HG03280 (cell line): ENCODE measurements around the gene MYOM1.

Experiments
- ATAC-seq: cut with Tn5 transposase; IDR thresholded peaks from one replicate; pipeline ENCODE4 v1.9.1; 2021; ENCODE audit warnings: mild to moderate bottlenecking, moderate library complexity; ENCODE audit not compliant: unreplicated experiment

Gene MYOM1

GRCh38 chr18:3153107-3153704 lies 66.6 kb downstream of the MYOM1 start:
- no peak for ATAC-seq

- ATAC-seq = no peak
Observed at GRCh38 chr18:3152294-3152693, 67.5 kb downstream of the MYOM1 start.

- ATAC-seq = no peak
Observed at GRCh38 chr18:3151399-3152264, 68.1 kb downstream of the MYOM1 start.

- ATAC-seq = no peak
Observed at GRCh38 chr18:3150688-3151087, 69.1 kb downstream of the MYOM1 start.

- ATAC-seq = no peak
Observed at GRCh38 chr18:3150274-3150673, 69.5 kb downstream of the MYOM1 start.

DNA sequence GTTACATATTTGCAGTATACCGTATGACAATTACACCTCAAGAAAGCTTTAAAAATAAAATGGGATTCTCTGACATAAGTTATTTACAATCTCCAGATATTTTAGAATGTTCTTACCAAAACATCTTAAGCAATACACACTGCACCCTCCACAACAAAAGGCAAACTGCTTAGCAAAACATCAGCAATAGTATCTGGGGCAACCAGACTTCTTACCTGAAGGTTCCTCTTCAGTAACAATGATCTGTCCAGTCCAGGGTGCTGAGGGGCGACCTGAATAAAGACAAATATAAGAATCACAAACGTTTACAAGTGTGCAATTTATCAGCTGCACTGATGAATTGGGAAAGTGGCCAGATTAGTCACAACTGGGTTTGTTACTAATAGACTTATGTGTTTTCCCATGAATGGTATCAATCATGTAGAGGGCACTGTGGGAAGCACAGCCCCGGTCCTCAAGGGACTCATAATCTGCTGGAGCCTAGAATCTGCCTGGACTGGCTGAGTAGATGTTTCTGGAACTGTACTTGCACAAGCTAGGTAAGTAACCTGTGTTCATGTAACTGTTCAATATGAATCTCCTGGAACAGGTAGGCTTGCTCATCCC lies 70.7 kb downstream of the MYOM1 start:
- no peak for ATAC-seq

- ATAC-seq = no peak
Observed at GRCh38 chr18:3147935-3148554, 71.7 kb downstream of the MYOM1 start.

DNA sequence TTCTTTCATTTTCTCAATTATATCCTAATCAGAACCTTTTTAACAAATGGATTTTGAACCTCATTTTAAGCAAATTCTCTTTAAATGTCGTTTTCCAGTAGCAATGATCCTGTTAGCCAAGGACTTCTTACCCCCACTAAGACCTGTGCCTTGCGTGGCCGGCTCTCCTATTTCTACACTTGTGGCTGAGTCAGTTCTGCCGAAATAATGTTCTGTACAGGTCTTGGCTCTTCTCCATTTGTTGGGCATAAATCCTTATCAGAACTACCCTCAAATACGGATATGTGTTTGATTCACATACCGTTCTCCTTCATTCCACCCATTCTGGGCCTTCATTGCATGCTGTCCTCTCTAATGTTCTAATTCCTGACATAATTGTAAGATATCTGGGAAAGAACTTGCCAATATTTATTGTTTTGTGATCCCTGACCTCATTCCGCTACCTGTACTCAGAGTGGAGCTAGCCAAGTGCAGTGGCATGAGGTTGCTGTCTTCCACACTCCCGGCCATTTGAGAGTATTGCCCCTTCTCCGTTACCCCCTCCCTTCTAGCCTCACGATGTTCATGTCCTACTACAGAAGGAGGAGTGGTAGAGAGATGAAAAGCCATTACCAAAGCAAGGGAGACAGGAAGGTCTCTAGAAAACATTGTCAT lies 78.7 kb downstream of the MYOM1 start:
- no peak for ATAC-seq

DNA sequence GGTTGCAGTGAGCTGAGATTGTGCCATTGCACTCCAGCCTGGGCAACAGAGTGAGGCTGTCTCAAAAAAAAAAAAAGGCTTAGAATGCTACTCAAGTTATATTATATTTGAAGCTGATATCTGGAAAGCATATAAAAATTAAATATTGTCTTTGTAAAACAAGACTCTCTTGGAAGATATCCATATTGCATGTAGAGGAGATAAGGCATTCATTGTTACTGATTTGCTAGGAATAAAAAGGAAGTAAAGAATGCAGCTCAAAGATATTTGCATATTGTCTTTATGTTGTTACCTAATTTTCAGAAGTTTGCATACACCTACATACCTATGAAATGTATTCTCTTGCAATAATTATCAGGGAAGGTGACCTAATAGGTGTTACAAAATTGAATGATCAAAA lies 79.4 kb downstream of the MYOM1 start:
- ATAC-seq = no peak

DNA sequence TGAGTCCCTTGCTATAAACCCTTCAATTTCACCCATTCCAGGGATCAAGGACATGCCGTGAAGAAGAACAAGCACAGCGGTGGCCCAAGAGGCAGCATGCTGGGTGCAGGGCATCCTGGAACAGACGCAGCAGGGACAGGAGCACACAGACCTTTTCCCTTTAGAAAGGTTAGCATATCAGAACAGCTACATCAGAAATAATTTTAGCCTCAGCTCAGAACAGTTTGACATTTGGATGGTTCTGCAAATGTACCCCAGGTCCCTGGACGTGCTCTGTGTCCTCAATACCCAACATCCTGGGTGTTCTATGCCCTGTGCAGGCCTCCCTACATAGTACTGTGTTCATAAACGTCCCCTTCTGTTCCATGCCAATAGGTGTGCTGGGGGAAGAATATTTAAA lies 80.4 kb downstream of the MYOM1 start:
- no peak for ATAC-seq

- no peak for ATAC-seq
Observed at GRCh38 chr18:3138274-3138975, 81.3 kb downstream of the MYOM1 start.

DNA sequence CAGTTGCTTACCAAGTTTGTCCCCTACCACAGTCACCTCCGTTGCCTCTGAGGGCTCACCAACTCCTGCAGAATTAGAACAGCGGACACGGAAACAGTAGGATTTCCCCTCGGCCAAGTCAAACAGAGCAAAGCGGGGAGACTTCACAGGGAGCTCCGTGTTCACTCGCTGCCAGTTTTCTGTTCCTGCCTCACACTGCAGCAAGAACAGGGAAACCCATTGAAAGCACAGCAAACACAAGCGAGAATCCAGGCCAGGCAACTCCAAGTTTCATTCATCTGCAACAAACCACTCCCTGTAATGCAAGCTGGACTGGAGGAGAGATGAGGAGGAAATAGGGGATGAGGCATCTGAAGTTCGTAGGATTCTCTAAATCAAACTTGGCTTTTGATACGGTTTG lies 84.2 kb downstream of the MYOM1 start:
- no peak for ATAC-seq

DNA sequence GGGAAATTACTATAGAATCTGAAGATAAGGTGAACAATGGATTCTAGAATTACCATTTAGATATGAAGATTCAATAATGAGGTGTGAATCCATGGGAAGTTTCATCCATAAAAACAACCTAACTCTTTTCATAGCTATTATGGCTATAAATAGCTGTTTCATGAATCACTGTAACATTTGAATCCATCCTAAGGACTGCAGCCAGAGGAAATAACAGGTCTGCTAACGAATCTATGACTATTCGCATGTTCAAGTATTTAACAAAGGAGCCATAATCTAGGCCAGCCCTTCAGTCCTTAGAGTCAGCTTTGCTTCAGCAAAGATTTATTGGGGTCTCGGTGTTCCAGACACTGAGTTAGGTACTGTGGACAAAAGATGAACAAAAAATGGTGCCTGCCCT lies 87.1 kb downstream of the MYOM1 start:
- no peak for ATAC-seq

GRCh38 chr18:3130344-3130743 lies 89.4 kb downstream of the MYOM1 start:
- no peak for ATAC-seq

DNA sequence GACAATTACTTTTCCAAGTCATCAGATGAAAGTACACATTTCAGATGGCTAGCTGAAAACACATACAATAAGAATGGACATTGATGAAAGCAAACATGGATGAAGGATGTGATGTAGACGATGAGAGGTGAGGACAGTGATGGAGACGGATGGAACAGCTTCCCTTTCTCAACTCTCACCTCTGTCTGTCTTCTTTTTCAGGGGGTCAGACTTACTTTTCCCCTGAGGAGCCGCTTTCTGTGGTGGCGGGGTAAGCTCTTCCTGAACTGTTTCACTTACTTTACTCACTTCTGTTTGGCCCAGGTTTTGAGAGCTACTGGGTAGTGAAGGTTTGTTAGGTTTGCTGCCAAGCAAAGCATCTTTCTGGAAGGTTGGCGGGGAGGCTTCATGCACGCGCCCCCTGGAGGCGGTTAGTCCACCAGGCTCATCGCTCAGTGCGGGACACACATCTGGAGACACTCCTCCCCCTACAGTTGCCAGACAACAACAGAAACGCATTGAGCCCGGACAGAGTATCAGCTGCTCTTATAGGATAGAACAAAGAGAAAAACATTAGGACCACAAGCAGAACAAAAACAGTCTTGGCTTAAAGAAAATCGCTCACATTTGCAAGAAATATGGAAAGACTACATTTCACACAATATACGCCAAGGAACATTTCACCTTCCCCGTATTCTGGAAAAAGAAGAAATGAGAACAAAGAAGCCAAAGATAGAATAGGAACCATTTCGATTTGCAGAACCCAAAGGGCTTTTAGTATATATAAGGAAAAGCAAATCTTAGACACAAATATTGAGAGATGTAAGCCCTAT lies 90.5 kb downstream of the MYOM1 start:
- peak; percentile 94 for ATAC-seq

- ATAC-seq = no peak
Observed at GRCh38 chr18:3126457-3127097, 93.2 kb downstream of the MYOM1 start.

DNA sequence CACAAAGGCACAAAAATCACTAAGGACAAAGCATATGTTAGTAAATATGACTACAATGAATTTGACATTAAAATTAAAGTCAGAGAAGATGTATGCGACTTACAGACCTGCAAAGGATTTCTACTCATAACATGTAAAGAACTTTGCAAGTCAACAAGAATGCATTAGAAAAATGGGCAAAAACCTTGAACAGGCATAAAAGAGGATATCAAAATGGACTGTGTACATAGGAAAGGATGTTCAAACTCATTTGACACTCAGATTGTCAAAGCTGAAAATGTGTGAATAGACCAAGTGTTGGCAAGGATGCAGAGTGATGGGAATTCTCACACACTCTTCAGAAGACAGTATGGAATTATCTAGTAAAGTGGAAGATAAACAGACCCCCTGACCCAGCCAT lies 94.9 kb downstream of the MYOM1 start:
- no peak for ATAC-seq

GRCh38 chr18:3122851-3123250 lies 96.9 kb downstream of the MYOM1 start:
- no peak for ATAC-seq

- no peak for ATAC-seq
Observed at GRCh38 chr18:3121259-3121658, 98.5 kb downstream of the MYOM1 start.
